ENCODE measurements around the gene ANXA7.
"Not testable (repeated sequence)": the region's sequence is repeated elsewhere in the genome, so short reads cannot be mapped to it uniquely, and the experiment has no call there.

The ANXA7 gene

GRCh38 chr10:73339436-73339835 is 74.4 kb downstream of the ANXA7 start:
- no peak for DNase-seq
- TF ChIP-seq POLR2A (IDR thresholded peaks at IDR 0.05; ENCODE audit: low read length) (no peak), GATA1 (IDR thresholded peaks at IDR 0.05; ENCODE audit: low read depth, low read length) (no peak)

- no peak for DNase-seq
- TF ChIP-seq GATA1 (IDR thresholded peaks at IDR 0.05; ENCODE audit: low read depth, low read length) (no peak), POLR2A (IDR thresholded peaks at IDR 0.05; ENCODE audit: low read length) (no peak)
Observed at GRCh38 chr10:73338801-73339368, 75.0 kb downstream of the ANXA7 start.

- no peak for DNase-seq
- no peak for TF ChIP-seq GATA1 (IDR thresholded peaks at IDR 0.05; ENCODE audit: low read depth, low read length)
- no peak for TF ChIP-seq POLR2A (IDR thresholded peaks at IDR 0.05; ENCODE audit: low read length)
Observed at GRCh38 chr10:73333202-73333601, 80.7 kb downstream of the ANXA7 start.

- DNase-seq = no peak
- TF ChIP-seq POLR2A (IDR thresholded peaks at IDR 0.05; ENCODE audit: low read length) = no peak
- no peak for TF ChIP-seq GATA1 (IDR thresholded peaks at IDR 0.05; ENCODE audit: low read depth, low read length)
Observed at GRCh38 chr10:73332379-73332778, 81.5 kb downstream of the ANXA7 start.

- DNase-seq = not testable (repeated sequence)
Observed at GRCh38 chr10:73328523-73328922, 85.3 kb downstream of the ANXA7 start.

GRCh38 chr10:73325290-73325689 is 88.6 kb downstream of the ANXA7 start:
- DNase-seq = not testable (repeated sequence)

All from erythroblast (primary cell).